Stimulated activated naive B cell treated with anti-CD40 and anti-IgM and Interleukin-4, amounts not matched to agents 10 μg/mL and 1 μg/mL and 100 μg/mL, for 72 hours (primary cell): ENCODE results near the gene OR5H14.
"Not testable (repeated sequence)": the region's sequence is repeated elsewhere in the genome, so short reads cannot be mapped to it uniquely, and the experiment has no call there.

Source experiments
- ATAC-seq, 2 donors: fragments of 150-1000 bp; cut with Tn5 transposase; replicated peaks; 2 replicates each; pipeline ENCODE4 v1.10.0; 2021; ENCODE audit warnings: moderate library complexity in 1 of 2
- DNase-seq: peaks from one replicate; pipeline ENCODE4 v3.0.0; 2021
- H3K27ac Mint-ChIP-seq: one replicate; pipeline ENCODE4 v1.8.0; 2022; ENCODE audit warnings: mild to moderate bottlenecking, mixed read lengths
- H3K27me3 Mint-ChIP-seq, 2 donors: one replicate each; pipeline ENCODE4 v1.8.0; 2022; ENCODE audit warnings: mixed read lengths in 2 of 2
- H3K36me3 Mint-ChIP-seq, 2 donors: one replicate each; pipeline ENCODE4 v1.8.0; 2022; ENCODE audit warnings: mixed read lengths in 2 of 2, mild to moderate bottlenecking in 1 of 2
- H3K4me1 Mint-ChIP-seq, 2 donors: one replicate each; pipeline ENCODE4 v1.8.0; 2022; ENCODE audit warnings: mixed read lengths in 2 of 2, mild to moderate bottlenecking in 1 of 2
- H3K4me3 Mint-ChIP-seq, 2 donors: one replicate each; pipeline ENCODE4 v1.8.0; 2022; ENCODE audit warnings: mild to moderate bottlenecking in 2 of 2, mixed read lengths in 2 of 2, moderate library complexity in 1 of 2
- H3K9me3 Mint-ChIP-seq, 2 donors: one replicate each; pipeline ENCODE4 v1.8.0; 2022; ENCODE audit warnings: mixed read lengths in 2 of 2, mild to moderate bottlenecking in 1 of 2

Gene OR5H14

DNA sequence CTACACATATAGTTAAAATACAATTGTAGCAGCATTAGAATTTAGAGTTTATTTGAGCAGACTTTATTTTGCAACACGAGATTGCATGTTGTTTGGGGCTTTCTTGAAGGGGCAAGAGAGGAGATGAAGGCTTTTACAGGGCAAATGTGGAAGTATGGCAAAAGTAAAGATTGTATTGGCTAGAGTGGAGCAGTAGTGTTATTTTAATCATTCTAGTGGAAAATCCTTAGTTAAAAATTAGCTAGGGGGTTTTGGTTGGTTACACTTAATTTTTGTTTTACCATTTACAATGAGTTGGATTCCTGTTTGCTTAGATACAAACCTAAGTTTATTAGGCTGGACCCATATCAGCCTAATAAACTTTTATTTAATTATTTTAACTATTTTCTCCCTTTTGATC lies 23.8 kb downstream of the OR5H14 start:
- Mint-ChIP-seq H3K4me3 (no peak overlapping the region), H3K9me3 (peaks cover 0 to 5% of the 10 kb centered on the region in 2 donors), H3K4me1 (no peaks in the 10 kb centered on the region), H3K36me3 (no peaks in the 10 kb centered on the region), H3K27me3 (no peaks in the 10 kb centered on the region), H3K27ac (no peak overlapping the region)
- ATAC-seq (no peak), DNase-seq (no peak)

DNA sequence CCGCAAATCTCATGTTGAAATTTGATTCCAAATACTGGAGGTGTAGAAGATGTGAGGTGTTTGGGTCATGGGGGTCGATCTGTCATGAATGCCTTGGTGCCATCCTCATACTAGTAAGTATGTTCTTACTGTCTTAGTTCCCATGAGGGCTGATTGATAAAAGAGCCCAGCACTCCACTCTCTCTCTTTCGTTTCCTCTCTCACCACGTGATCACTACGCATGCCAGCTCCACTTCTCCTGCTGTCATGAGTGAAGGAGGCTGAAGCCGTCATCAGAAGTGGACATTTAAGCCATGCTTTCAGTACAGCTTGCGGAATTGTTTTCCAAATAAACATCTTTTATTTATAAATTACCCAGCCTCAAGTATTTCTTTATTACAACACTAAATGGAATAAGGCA lies 25.3 kb downstream of the OR5H14 start:
- ATAC-seq, result no peak
- no peaks in the 10 kb centered on the region for H3K4me1 Mint-ChIP-seq

DNA sequence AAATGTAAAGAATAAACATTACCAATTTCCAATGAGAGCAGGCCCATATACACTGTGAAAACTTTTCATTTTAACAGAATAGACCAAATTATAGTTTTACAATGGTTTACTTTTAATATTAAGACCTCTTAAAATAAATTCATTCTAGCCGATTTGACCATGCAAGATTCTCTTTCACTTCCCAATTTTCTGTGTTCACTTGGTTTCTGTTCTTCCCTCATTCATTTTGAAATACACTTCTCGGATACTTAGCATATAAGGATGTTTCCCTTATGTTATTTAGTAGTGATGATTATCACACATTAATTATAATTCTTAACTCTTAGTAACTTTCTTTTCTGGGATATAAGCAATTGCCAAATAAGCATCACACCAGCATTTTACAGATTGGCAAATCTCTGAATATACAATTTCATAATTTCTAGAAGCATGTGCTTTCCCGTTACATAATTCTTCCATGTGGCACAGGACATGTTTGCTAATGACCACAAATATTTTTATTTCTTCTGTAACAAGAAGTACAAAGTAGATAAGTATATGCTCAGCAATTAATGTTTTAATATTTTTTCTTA lies 33.1 kb downstream of the OR5H14 start:
- DNase-seq (no peak), ATAC-seq (no peak)
- peaks cover 0 to 4% of the 10 kb centered on the region in 2 donors for H3K9me3 Mint-ChIP-seq
- H3K36me3 Mint-ChIP-seq, result peaks cover 0 to 2% of the 10 kb centered on the region in 2 donors
- no peaks in the 10 kb centered on the region for H3K27me3 Mint-ChIP-seq
- no peaks in the 10 kb centered on the region for H3K4me1 Mint-ChIP-seq
- H3K27ac Mint-ChIP-seq, result no peak overlapping the region
- no peak overlapping the region for H3K4me3 Mint-ChIP-seq

More for the DNA sequence above, 25.3 kb downstream of the OR5H14 start:
- H3K27ac Mint-ChIP-seq, result no peak overlapping the region
- H3K27me3 Mint-ChIP-seq, result no peaks in the 10 kb centered on the region
- no peaks in the 10 kb centered on the region for H3K36me3 Mint-ChIP-seq
- peaks cover 0 to 9% of the 10 kb centered on the region in 2 donors for H3K9me3 Mint-ChIP-seq
- H3K4me3 Mint-ChIP-seq, result no peak overlapping the region
- DNase-seq, result no peak

DNA sequence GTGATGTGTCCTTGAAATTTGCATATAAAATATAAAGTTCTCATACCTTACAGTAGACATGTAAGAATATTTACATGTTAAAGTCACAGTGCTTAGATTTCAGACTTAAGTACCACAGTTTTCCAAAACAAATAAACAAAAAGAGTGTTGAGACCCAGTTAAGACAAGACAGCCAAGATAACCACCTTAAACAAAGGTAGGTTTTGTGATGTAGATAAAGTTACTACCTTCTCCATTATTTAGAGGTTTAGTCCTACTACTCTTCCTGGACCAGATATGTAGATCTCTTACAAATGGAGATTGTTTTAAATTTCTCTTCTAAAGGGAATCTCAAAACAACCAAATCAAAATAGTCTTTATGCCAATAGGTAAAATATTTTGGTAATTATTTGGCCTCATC lies 34.9 kb downstream of the OR5H14 start:
- H3K9me3 Mint-ChIP-seq, result peaks cover 0 to 1% of the 10 kb centered on the region in 2 donors
- no peak for DNase-seq

DNA sequence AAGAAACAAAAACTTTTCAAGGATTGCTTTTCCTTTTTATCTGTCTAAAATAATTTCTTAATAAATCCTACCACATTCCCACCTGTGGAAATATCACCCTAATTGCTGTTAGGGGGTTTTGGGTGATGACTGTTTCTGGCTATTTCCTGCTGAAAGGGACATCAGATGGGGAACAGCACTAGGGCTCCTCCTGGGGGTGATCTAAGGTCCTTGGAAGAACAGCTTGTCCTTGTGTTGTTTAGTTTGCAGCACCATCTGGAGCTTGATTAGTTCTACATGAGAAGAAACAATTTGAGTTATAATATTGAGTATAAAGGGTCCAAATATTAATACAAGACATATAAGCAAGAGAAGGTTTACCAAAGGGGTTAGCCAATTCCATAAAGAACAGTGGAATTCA lies 37.9 kb downstream of the OR5H14 start:
- Mint-ChIP-seq H3K27me3 (no peaks in the 10 kb centered on the region), H3K4me3 (no peak overlapping the region), H3K27ac (no peak overlapping the region), H3K9me3 (no peaks in the 10 kb centered on the region), H3K4me1 (peaks cover 2 to 5% of the 10 kb centered on the region in 2 donors), H3K36me3 (no peaks in the 10 kb centered on the region)
- DNase-seq (no peak), ATAC-seq (no peak)

More for the DNA sequence above, 34.9 kb downstream of the OR5H14 start:
- Mint-ChIP-seq H3K27me3 (no peaks in the 10 kb centered on the region), H3K27ac (no peak overlapping the region), H3K4me3 (no peak overlapping the region), H3K36me3 (peaks cover 0 to 2% of the 10 kb centered on the region in 2 donors), H3K4me1 (no peaks in the 10 kb centered on the region)
- no peak for ATAC-seq

GRCh38 chr3:98188545-98188944 lies 41.3 kb downstream of the OR5H14 start:
- DNase-seq (no peak), ATAC-seq (peak; percentile 83 to 84)
- Mint-ChIP-seq H3K9me3 (peaks cover 0 to 9% of the 10 kb centered on the region in 2 donors), H3K27ac (no peak overlapping the region), H3K4me3 (no peak overlapping the region), H3K36me3 (no peaks in the 10 kb centered on the region), H3K4me1 (peaks cover 2 to 5% of the 10 kb centered on the region in 2 donors), H3K27me3 (no peaks in the 10 kb centered on the region)

GRCh38 chr3:98190911-98191310 lies 43.6 kb downstream of the OR5H14 start:
- not testable (repeated sequence) for H3K4me1 Mint-ChIP-seq, ATAC-seq, DNase-seq, H3K27ac Mint-ChIP-seq, H3K27me3 Mint-ChIP-seq, H3K9me3 Mint-ChIP-seq, H3K4me3 Mint-ChIP-seq, H3K36me3 Mint-ChIP-seq

GRCh38 chr3:98196293-98196692 lies 49.0 kb downstream of the OR5H14 start:
- DNase-seq, H3K9me3 Mint-ChIP-seq, ATAC-seq, H3K4me3 Mint-ChIP-seq, H3K36me3 Mint-ChIP-seq, H3K4me1 Mint-ChIP-seq, H3K27me3 Mint-ChIP-seq, H3K27ac Mint-ChIP-seq: not testable (repeated sequence)

- ATAC-seq (no peak), DNase-seq (no peak)
- H3K4me3 Mint-ChIP-seq, result no peak overlapping the region
- no peaks in the 10 kb centered on the region for H3K4me1 Mint-ChIP-seq
- no peaks in the 10 kb centered on the region for H3K36me3 Mint-ChIP-seq
- peaks cover 0 to 2% of the 10 kb centered on the region in 2 donors for H3K9me3 Mint-ChIP-seq
- no peaks in the 10 kb centered on the region for H3K27me3 Mint-ChIP-seq
- H3K27ac Mint-ChIP-seq, result no peak overlapping the region
These were observed 51.7 kb downstream of the OR5H14 start for GRCh38 chr3:98199020-98199419.
